ENCODE results near the gene ZSCAN5B.

- TF ChIP-seq CTCF (IDR thresholded peaks at IDR 0.05; ENCODE audit: low read length) (no peak), EZH2phosphoT487 (IDR thresholded peaks at IDR 0.05; ENCODE audit: low read length) (no peak), EZH2 (optimal IDR thresholded peaks at IDR 0.05; ENCODE audit: low read depth, low read length) (no peak)
Measured at GRCh38 chr19:56158170-56158757, 39.3 kb downstream of the ZSCAN5B start.

All from MM.1S (cell line).